Stomach smooth muscle (tissue), 2 donors: Measurements from ENCODE around the gene ERC2.

ENCODE experiments used
- H3K27ac ChIP-seq: one replicate; pipeline ENCODE4 v1.7.0; 2013; ENCODE audit warnings: mild to moderate bottlenecking, low read length, inconsistent platforms
- H3K27me3 ChIP-seq, 2 donors: one replicate each; pipeline ENCODE4 v1.7.0; 2013; ENCODE audit warnings: low read length in 2 of 2; ENCODE audit not compliant: insufficient read depth in 2 of 2, control insufficient read depth in 1 of 2
- H3K36me3 ChIP-seq, 2 donors: one replicate each; pipeline ENCODE4 v1.7.0; 2013; ENCODE audit warnings: low read length in 2 of 2; ENCODE audit not compliant: control insufficient read depth in 2 of 2, insufficient read depth in 2 of 2
- H3K4me1 ChIP-seq: one replicate; pipeline ENCODE4 v1.7.0; 2013; ENCODE audit warnings: low read length; ENCODE audit not compliant: control insufficient read depth, insufficient read depth
- H3K4me3 ChIP-seq, 2 donors: one replicate each; pipeline ENCODE4 v1.7.0; 2013; ENCODE audit warnings: low read length in 2 of 2
- H3K9ac ChIP-seq, 2 donors: one replicate each; pipeline ENCODE4 v1.7.0; 2013; ENCODE audit warnings: low read length in 2 of 2, mild to moderate bottlenecking in 1 of 2
- H3K9me3 ChIP-seq, 2 donors: one replicate each; pipeline ENCODE4 v1.7.0; 2013; ENCODE audit warnings: low read length in 2 of 2; ENCODE audit not compliant: control insufficient read depth in 2 of 2
- donor health status: healthy.
- donor health status: Pancreatic carcinoma.

ERC2 gene

DNA sequence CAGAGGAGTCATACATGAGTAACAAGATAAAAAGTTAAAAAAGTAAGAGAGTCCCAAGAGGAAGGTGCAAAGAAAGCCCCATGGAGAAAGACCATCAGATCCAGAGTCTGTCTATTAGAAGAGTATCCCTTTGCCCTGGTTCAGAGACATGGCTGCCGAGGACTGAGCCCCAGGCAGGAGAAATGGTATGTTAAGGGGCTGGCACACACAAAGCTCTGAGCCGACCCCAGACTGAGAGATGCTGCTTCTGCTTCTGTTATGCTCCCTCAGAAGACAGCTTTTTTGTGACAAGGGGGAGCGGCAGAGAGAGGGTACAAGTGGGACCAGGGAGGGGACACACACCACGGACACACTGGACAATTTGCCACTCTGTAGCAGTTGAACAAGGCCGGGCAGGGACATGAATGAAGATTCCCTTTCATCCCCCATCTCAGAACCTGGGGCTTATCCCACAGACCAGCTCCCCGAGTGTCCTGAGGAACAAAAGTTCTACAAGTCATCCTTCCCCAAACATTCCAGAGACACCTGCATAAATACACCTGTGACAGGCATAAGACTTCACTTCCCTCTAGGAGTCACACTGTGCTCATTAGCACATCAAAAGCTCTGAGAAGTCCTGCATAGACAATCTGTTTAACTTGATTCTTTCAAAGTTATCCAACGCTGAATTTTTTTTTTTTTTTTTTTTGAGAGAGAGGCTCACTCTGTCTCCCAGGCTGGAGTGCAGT, 819.5 kb downstream of the ERC2 start:
- no peaks in the 10 kb centered on the region for H3K4me1 ChIP-seq
- H3K27me3 ChIP-seq, result no peaks in the 10 kb centered on the region
- H3K4me3 ChIP-seq, result no peak overlapping the region
- no peaks in the 10 kb centered on the region for H3K9me3 ChIP-seq
- H3K27ac ChIP-seq, result no peak overlapping the region
- H3K9ac ChIP-seq, result no peak overlapping the region
- H3K36me3 ChIP-seq, result no peaks in the 10 kb centered on the region

GRCh38 chr3:55647670-55648069, 820.6 kb downstream of the ERC2 start:
- Histone ChIP-seq H3K4me1 (no peaks in the 10 kb centered on the region), H3K27ac (no peak overlapping the region), H3K4me3 (no peak overlapping the region), H3K9ac (no peak overlapping the region), H3K9me3 (no peaks in the 10 kb centered on the region), H3K27me3 (no peaks in the 10 kb centered on the region), H3K36me3 (no peaks in the 10 kb centered on the region)

- H3K9me3 ChIP-seq, result no peaks in the 10 kb centered on the region
- H3K4me3 ChIP-seq, result no peak overlapping the region
- H3K9ac ChIP-seq, result no peak overlapping the region
- no peak overlapping the region for H3K27ac ChIP-seq
- no peaks in the 10 kb centered on the region for H3K36me3 ChIP-seq
- H3K4me1 ChIP-seq, result no peaks in the 10 kb centered on the region
- no peaks in the 10 kb centered on the region for H3K27me3 ChIP-seq
Measured at GRCh38 chr3:55647063-55647462, 821.2 kb downstream of the ERC2 start.

GRCh38 chr3:55646121-55646520, 822.1 kb downstream of the ERC2 start:
- Histone ChIP-seq H3K4me1 (no peaks in the 10 kb centered on the region), H3K9me3 (no peaks in the 10 kb centered on the region), H3K27me3 (no peaks in the 10 kb centered on the region), H3K4me3 (no peak overlapping the region), H3K9ac (no peak overlapping the region), H3K36me3 (no peaks in the 10 kb centered on the region), H3K27ac (no peak overlapping the region)

DNA sequence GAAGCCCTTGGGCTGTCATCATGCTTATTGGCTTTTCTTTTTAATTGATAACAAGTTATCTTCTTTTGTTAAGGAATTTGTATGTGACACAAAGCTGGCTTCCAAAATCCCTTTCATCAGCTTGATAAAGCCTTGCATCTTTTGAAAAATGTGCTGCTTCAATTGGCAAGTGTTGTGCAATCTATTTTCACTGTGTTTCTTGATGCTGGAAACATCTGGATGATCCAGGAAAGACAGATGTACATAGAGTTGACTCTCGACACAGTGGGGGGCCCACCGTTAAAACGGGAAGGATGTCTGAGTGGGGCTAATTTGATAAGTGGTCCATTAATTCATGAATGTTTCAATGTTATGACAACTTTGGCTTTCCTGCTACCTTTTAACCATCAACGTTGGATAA, 822.8 kb downstream of the ERC2 start:
- no peaks in the 10 kb centered on the region for H3K9me3 ChIP-seq
- H3K4me1 ChIP-seq, result no peaks in the 10 kb centered on the region
- H3K27me3 ChIP-seq, result no peaks in the 10 kb centered on the region
- no peak overlapping the region for H3K9ac ChIP-seq
- no peak overlapping the region for H3K4me3 ChIP-seq
- no peak overlapping the region for H3K27ac ChIP-seq
- H3K36me3 ChIP-seq, result no peaks in the 10 kb centered on the region

GRCh38 chr3:55643283-55643682, 825.0 kb downstream of the ERC2 start:
- H3K36me3 ChIP-seq, result no peaks in the 10 kb centered on the region

GRCh38 chr3:55641964-55642363, 826.3 kb downstream of the ERC2 start:
- H3K4me1 ChIP-seq, result no peaks in the 10 kb centered on the region
- no peaks in the 10 kb centered on the region for H3K27me3 ChIP-seq
- no peak overlapping the region for H3K27ac ChIP-seq
- no peak overlapping the region for H3K4me3 ChIP-seq
- no peaks in the 10 kb centered on the region for H3K9me3 ChIP-seq
- H3K36me3 ChIP-seq, result no peaks in the 10 kb centered on the region
- no peak overlapping the region for H3K9ac ChIP-seq

More at GRCh38 chr3:55643283-55643682, 825.0 kb downstream of the ERC2 start:
- H3K9ac ChIP-seq, result no peak overlapping the region
- H3K9me3 ChIP-seq, result no peaks in the 10 kb centered on the region
- no peaks in the 10 kb centered on the region for H3K27me3 ChIP-seq
- H3K4me1 ChIP-seq, result no peaks in the 10 kb centered on the region
- H3K4me3 ChIP-seq, result no peak overlapping the region
- H3K27ac ChIP-seq, result no peak overlapping the region

- H3K4me3 ChIP-seq, result no peak overlapping the region
- H3K4me1 ChIP-seq, result no peaks in the 10 kb centered on the region
- H3K27me3 ChIP-seq, result no peaks in the 10 kb centered on the region
- H3K9me3 ChIP-seq, result no peaks in the 10 kb centered on the region
- no peak overlapping the region for H3K27ac ChIP-seq
- no peaks in the 10 kb centered on the region for H3K36me3 ChIP-seq
- no peak overlapping the region for H3K9ac ChIP-seq
Measured at GRCh38 chr3:55639896-55640765, 828.1 kb downstream of the ERC2 start.

DNA sequence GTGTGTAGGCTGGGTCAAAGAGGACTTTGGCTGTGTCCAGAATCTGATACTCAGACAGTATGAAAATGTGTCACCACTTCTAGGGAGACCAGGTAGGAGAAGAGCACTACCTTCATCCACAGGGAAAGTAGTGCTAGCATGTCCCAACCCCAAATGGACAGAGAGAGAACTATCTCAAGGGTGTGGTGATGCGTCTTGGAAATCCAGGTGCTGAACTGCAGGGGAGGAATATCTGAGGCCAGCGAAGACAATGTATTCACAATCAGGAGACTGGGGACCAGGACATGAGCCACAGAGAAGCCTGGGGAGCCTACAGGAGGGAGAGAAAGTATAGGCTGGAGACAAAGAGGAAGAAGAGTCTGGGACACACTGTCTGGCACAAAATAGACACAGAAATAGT, 829.1 kb downstream of the ERC2 start:
- Histone ChIP-seq H3K9me3 (no peaks in the 10 kb centered on the region), H3K27me3 (no peaks in the 10 kb centered on the region), H3K4me3 (no peak overlapping the region), H3K27ac (no peak overlapping the region), H3K9ac (no peak overlapping the region), H3K36me3 (no peaks in the 10 kb centered on the region), H3K4me1 (no peaks in the 10 kb centered on the region)

- no peaks in the 10 kb centered on the region for H3K4me1 ChIP-seq
- H3K9me3 ChIP-seq, result no peaks in the 10 kb centered on the region
- no peaks in the 10 kb centered on the region for H3K36me3 ChIP-seq
- no peak overlapping the region for H3K27ac ChIP-seq
- H3K27me3 ChIP-seq, result no peaks in the 10 kb centered on the region
- no peak overlapping the region for H3K4me3 ChIP-seq
- H3K9ac ChIP-seq, result no peak overlapping the region
Measured at GRCh38 chr3:55637906-55638638, 830.2 kb downstream of the ERC2 start.
